CD4-positive, alpha-beta T cell treated with Interleukin-4 for 4 hours (primary cell): ENCODE data around the gene ELF4.

Experiments used
- DNase-seq: peaks from one replicate; pipeline ENCODE4 v3.0.0-alpha.2; 2020

The ELF4 gene

GRCh38 chrX:130083107-130083490 is 27.2 kb downstream of the ELF4 start:
- DNase-seq: no peak

GRCh38 chrX:130082244-130083106 is 27.8 kb downstream of the ELF4 start:
- peak; percentile 85 for DNase-seq

- DNase-seq: no peak
Measured at GRCh38 chrX:130081421-130082045, 28.8 kb downstream of the ELF4 start.

- DNase-seq: no peak
Measured at GRCh38 chrX:130080791-130081367, 29.4 kb downstream of the ELF4 start.

GRCh38 chrX:130079824-130080406 is 30.4 kb downstream of the ELF4 start:
- peak; percentile 57 for DNase-seq

- no peak for DNase-seq
Measured at GRCh38 chrX:130075777-130076176, 34.5 kb downstream of the ELF4 start.

- no peak for DNase-seq
Measured at GRCh38 chrX:130072345-130072740, 38.0 kb downstream of the ELF4 start.

GRCh38 chrX:130071611-130072344 is 38.5 kb downstream of the ELF4 start:
- DNase-seq: no peak

GRCh38 chrX:130066975-130067615 is 43.2 kb downstream of the ELF4 start:
- no peak for DNase-seq

GRCh38 chrX:130060122-130061069 is 49.9 kb downstream of the ELF4 start:
- DNase-seq: peak; percentile 66

- no peak for DNase-seq
Measured at GRCh38 chrX:130058652-130059051, 51.6 kb downstream of the ELF4 start.

- DNase-seq: no peak
Measured at GRCh38 chrX:130057209-130057608, 53.1 kb downstream of the ELF4 start.

GRCh38 chrX:130055899-130056298 is 54.4 kb downstream of the ELF4 start:
- no peak for DNase-seq

GRCh38 chrX:130055103-130055502 is 55.2 kb downstream of the ELF4 start:
- no peak for DNase-seq

- DNase-seq: no peak
Measured at GRCh38 chrX:130053236-130053635, 57.1 kb downstream of the ELF4 start.

GRCh38 chrX:130051176-130051845 is 59.0 kb downstream of the ELF4 start:
- DNase-seq: no peak

GRCh38 chrX:130049821-130050220 is 60.5 kb downstream of the ELF4 start:
- no peak for DNase-seq

GRCh38 chrX:130048686-130049222 is 61.5 kb downstream of the ELF4 start:
- no peak for DNase-seq

GRCh38 chrX:130047416-130047815 is 62.9 kb downstream of the ELF4 start:
- no peak for DNase-seq

GRCh38 chrX:130039847-130040246 is 70.5 kb downstream of the ELF4 start:
- no peak for DNase-seq
